Measurements from ENCODE around the gene FHOD1.

DNA sequence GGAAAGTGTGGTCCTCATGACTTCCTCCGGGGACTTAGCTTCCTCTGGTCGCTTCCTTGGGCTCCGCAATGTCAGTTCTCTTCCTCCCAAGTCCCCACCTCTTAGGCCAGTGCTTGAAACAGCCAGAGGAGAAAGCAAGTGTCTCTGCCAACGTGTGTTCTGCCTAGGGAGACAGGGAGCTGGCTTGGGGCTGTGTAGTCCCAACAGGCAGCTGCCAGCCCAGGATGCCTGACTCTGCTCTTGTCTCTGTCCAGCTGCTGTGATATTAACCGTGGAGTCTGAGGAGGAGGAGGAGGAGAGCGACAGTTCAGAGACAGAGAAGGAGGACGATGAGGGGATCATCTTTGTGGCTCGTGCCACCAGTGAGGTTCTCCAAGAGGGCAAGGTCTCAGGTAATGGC is 18.6 kb upstream of the FHOD1 start:
- TF ChIP-seq, protein P1, sequence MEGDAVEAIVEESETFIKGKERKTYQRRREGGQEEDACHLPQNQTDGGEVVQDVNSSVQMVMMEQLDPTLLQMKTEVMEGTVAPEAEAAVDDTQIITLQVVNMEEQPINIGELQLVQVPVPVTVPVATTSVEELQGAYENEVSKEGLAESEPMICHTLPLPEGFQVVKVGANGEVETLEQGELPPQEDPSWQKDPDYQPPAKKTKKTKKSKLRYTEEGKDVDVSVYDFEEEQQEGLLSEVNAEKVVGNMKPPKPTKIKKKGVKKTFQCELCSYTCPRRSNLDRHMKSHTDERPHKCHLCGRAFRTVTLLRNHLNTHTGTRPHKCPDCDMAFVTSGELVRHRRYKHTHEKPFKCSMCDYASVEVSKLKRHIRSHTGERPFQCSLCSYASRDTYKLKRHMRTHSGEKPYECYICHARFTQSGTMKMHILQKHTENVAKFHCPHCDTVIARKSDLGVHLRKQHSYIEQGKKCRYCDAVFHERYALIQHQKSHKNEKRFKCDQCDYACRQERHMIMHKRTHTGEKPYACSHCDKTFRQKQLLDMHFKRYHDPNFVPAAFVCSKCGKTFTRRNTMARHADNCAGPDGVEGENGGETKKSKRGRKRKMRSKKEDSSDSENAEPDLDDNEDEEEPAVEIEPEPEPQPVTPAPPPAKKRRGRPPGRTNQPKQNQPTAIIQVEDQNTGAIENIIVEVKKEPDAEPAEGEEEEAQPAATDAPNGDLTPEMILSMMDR (IDR thresholded peaks at IDR 0.05), result no peak
- TF ChIP-seq POLR2A (IDR thresholded peaks at IDR 0.05), result no peak
